Measurements from ENCODE around the gene GALNT2.

The GALNT2 gene

DNA sequence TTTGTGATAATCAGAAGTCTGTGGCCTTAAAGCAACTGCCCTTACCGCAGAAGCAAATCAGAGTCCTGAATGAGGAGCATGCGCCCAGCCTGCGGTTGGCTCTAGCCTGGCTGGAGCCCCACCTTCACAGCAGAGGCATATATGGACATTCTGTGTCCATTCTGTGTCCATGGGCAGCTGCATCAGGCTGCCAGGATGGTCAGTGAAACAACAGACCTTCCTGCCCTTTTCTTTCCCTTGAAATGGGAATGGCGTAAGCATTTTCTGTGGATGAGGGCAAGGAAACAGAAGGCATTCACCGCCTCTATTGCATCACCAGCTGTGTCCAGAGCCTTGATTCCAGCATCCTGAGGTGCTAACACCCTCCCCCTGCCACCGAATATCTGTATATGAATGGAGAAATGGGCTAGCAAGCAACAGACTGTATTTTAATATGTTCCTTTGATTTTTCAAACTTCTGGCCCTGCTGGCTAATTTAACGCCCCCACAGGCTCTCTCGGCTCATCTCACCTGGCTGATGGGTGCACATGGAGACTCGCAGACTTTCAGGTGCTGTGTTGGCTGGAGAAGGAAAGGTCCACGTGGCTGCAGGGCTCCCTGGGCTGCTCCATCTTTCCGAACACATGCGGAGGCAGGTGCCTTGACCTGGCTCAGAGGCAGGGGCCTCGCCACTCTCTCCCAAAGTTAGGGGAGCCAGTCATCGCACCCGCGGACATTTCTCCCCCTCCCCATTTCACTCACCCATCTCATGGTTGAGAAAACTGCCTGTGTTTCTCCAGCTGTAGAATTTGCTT is 159.2 kb downstream of the GALNT2 start:
- H3K4me1 ChIP-seq (ENCODE audit: control insufficient read depth in 2 of 2, insufficient read depth in 1 of 2, low read depth in 1 of 2, low read length in 2 of 2): peaks cover 5 to 10% of the 10 kb centered on the region in 2 donors
- DNase-seq (ENCODE audit: low spot score): no peak
- no peaks in the 10 kb centered on the region for H3K9me3 ChIP-seq (replicated peaks in 1 of 2; ENCODE audit: control insufficient read depth in 2 of 2, insufficient read depth in 1 of 2, low read depth in 1 of 2, low read length in 2 of 2)
- no peak overlapping the region for H2BK12ac ChIP-seq (ENCODE audit: low read length)
- no peak overlapping the region for H4K91ac ChIP-seq (ENCODE audit: low read depth, low read length, poor library complexity)
- H2BK5ac ChIP-seq (ENCODE audit: low read length): no peak overlapping the region
- no peak overlapping the region for H2BK15ac ChIP-seq (ENCODE audit: low read length)
- peaks cover 4% of the 10 kb centered on the region for H3K79me1 ChIP-seq (ENCODE audit: low read depth, low read length)
- H2BK120ac ChIP-seq (ENCODE audit: low read depth, low read length): no peak overlapping the region
- no peak overlapping the region for H3K23ac ChIP-seq (ENCODE audit: low read depth, low read length, poor library complexity)
- no peaks in the 10 kb centered on the region for H3K27me3 ChIP-seq (ENCODE audit: control insufficient read depth in 3 of 3, insufficient read depth in 3 of 3, low read depth in 1 of 3, low read length in 3 of 3)
- no peak overlapping the region for H2AK5ac ChIP-seq (ENCODE audit: low read depth, low read length)
- no peak overlapping the region for H3K27ac ChIP-seq (replicated peaks; ENCODE audit: low read length)
- H3K36me3 ChIP-seq (replicated peaks in 1 of 2; ENCODE audit: control insufficient read depth in 2 of 2, insufficient read depth in 2 of 2, low read length in 2 of 2): peaks cover 0 to 1% of the 10 kb centered on the region in 2 donors
- WGBS, 2 donors (ENCODE audit: extremely low coverage in 2 of 2, insufficient read length in 2 of 2, insufficient replicate concordance in 1 of 2): no CpG with 5 or more reads among the region's 16 CpGs
- no peak overlapping the region for H3K18ac ChIP-seq (ENCODE audit: low read length)
- no peak overlapping the region for H4K8ac ChIP-seq (ENCODE audit: low read depth, low read length)
- no peak overlapping the region for H3K9ac ChIP-seq (ENCODE audit: low read depth, low read length, poor library complexity)
- H2AFZ ChIP-seq (ENCODE audit: low read length): no peak overlapping the region
- H3K4me2 ChIP-seq (ENCODE audit: insufficient read depth, low read length, poor library complexity, severe bottlenecking): no peak overlapping the region
- H3K14ac ChIP-seq (ENCODE audit: low read length): no peak overlapping the region
- H3K4me3 ChIP-seq (ENCODE audit: low read length in 2 of 2): no peak overlapping the region
- H3K4ac ChIP-seq (ENCODE audit: low read length): no peak overlapping the region

DNA sequence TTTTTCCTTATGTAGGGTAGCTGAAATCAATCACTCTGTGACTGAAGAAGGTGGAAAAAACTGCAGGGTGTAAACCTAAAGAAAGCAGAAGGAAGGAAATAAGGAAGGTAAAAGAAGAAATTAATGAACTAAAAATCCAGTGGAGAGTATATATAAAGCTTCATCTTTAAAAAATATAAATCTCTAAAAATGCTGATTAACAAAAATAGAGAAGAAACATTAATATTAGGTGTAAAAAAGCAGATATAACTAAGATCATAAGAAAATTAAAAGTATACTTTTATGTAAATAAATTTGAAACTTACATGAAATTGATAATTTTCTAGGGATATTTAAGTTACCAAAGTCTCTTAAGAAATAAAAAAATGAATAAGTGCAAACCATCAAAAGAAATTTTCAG is 159.8 kb downstream of the GALNT2 start:
- no peak overlapping the region for H2BK5ac ChIP-seq (ENCODE audit: low read length)
- H2AFZ ChIP-seq (ENCODE audit: low read length): no peak overlapping the region
- H2BK15ac ChIP-seq (ENCODE audit: low read length): no peak overlapping the region
- no peak overlapping the region for H3K4me2 ChIP-seq (ENCODE audit: insufficient read depth, low read length, poor library complexity, severe bottlenecking)
- H3K4me1 ChIP-seq (ENCODE audit: control insufficient read depth in 2 of 2, insufficient read depth in 1 of 2, low read depth in 1 of 2, low read length in 2 of 2): peaks cover 5 to 16% of the 10 kb centered on the region in 2 donors
- H3K79me1 ChIP-seq (ENCODE audit: low read depth, low read length): peaks cover 4% of the 10 kb centered on the region
- H3K36me3 ChIP-seq (replicated peaks in 1 of 2; ENCODE audit: control insufficient read depth in 2 of 2, insufficient read depth in 2 of 2, low read length in 2 of 2): peaks cover 0 to 1% of the 10 kb centered on the region in 2 donors
- H3K4ac ChIP-seq (ENCODE audit: low read length): no peak overlapping the region
- H3K27me3 ChIP-seq (ENCODE audit: control insufficient read depth in 3 of 3, insufficient read depth in 3 of 3, low read depth in 1 of 3, low read length in 3 of 3): no peaks in the 10 kb centered on the region
- H2BK120ac ChIP-seq (ENCODE audit: low read depth, low read length): no peak overlapping the region
- H4K8ac ChIP-seq (ENCODE audit: low read depth, low read length): no peak overlapping the region
- H3K27ac ChIP-seq (replicated peaks; ENCODE audit: low read length): no peak overlapping the region
- H4K91ac ChIP-seq (ENCODE audit: low read depth, low read length, poor library complexity): no peak overlapping the region
- no peak overlapping the region for H3K4me3 ChIP-seq (ENCODE audit: low read length in 2 of 2)
- H3K14ac ChIP-seq (ENCODE audit: low read length): no peak overlapping the region
- H3K9ac ChIP-seq (ENCODE audit: low read depth, low read length, poor library complexity): no peak overlapping the region
- no peak overlapping the region for H2AK5ac ChIP-seq (ENCODE audit: low read depth, low read length)
- no peak for DNase-seq (ENCODE audit: low spot score)
- no peak overlapping the region for H3K18ac ChIP-seq (ENCODE audit: low read length)
- no peaks in the 10 kb centered on the region for H3K9me3 ChIP-seq (replicated peaks in 1 of 2; ENCODE audit: control insufficient read depth in 2 of 2, insufficient read depth in 1 of 2, low read depth in 1 of 2, low read length in 2 of 2)
- no peak overlapping the region for H2BK12ac ChIP-seq (ENCODE audit: low read length)
- no peak overlapping the region for H3K23ac ChIP-seq (ENCODE audit: low read depth, low read length, poor library complexity)

DNA sequence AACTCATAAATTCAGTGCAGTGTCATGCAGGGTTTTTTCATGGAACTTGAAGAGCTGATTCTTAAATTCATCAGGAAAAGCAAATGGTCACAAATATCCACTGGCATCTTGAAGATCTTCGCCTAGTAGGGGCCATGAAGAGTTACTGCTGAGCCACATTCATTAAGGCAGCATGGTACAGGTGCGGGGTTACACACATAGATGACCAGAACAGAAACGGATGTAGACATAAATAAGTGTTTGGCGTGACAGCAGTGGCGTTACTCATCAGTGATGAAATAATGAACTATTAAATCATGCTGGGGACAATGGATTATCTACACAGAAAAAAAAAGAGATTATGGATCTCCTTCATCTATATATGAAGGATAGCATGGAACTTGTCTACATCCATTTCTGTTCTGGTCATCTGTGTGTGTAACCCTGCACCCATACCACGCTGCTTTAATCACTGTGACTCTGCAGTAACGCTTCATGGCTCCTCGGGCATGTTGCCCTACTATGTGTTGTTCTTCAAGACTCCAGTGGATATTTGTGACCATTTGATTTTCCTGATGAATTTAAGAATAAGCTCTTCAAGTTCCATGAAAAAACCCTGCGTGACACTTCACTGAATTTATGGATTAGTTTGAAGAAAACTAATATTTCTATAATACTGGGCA is 161.3 kb downstream of the GALNT2 start:
- H2AFZ ChIP-seq (ENCODE audit: low read length): no peak overlapping the region
- DNase-seq (ENCODE audit: low spot score): no peak
- WGBS, 2 donors (ENCODE audit: extremely low coverage in 2 of 2, insufficient read length in 2 of 2, insufficient replicate concordance in 1 of 2): no CpG with 5 or more reads among the region's 9 CpGs

DNA sequence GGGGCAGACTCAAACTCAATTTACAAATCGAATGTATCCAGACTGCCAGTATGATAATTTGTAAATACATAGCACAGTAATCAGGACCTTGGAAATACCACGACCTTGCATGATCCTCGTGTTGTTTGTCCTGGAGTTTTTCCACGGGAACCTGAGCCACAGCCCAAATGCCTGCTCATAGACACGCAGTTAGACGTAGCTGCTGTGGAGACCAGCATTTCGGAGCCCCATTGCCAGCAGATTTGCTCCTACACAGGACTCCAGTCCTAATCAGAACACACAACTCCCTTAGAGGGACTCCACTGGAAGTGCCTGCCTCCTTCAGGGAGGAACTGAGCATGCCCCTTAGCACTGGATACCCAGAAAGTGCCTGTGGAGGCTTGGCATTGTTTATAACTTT is 163.2 kb downstream of the GALNT2 start:
- Histone ChIP-seq H3K18ac (ENCODE audit: low read length) (no peak overlapping the region), H2AFZ (ENCODE audit: low read length) (no peak overlapping the region), H3K36me3 (replicated peaks in 1 of 2; ENCODE audit: control insufficient read depth in 2 of 2, insufficient read depth in 2 of 2, low read length in 2 of 2) (peaks cover 0 to 1% of the 10 kb centered on the region in 2 donors), H2BK120ac (ENCODE audit: low read depth, low read length) (no peak overlapping the region), H3K27me3 (ENCODE audit: control insufficient read depth in 3 of 3, insufficient read depth in 3 of 3, low read depth in 1 of 3, low read length in 3 of 3) (no peaks in the 10 kb centered on the region), H3K79me1 (ENCODE audit: low read depth, low read length) (peaks cover 4% of the 10 kb centered on the region), H4K8ac (ENCODE audit: low read depth, low read length) (no peak overlapping the region), H3K27ac (replicated peaks; ENCODE audit: low read length) (no peak overlapping the region), H3K23ac (ENCODE audit: low read depth, low read length, poor library complexity) (no peak overlapping the region), H2BK12ac (ENCODE audit: low read length) (no peak overlapping the region), H2BK5ac (ENCODE audit: low read length) (no peak overlapping the region), H3K9ac (ENCODE audit: low read depth, low read length, poor library complexity) (no peak overlapping the region), H3K4me1 (ENCODE audit: control insufficient read depth in 2 of 2, insufficient read depth in 1 of 2, low read depth in 1 of 2, low read length in 2 of 2) (peaks cover 4 to 17% of the 10 kb centered on the region in 2 donors), H3K14ac (ENCODE audit: low read length) (no peak overlapping the region), H2BK15ac (ENCODE audit: low read length) (no peak overlapping the region), H3K4me3 (ENCODE audit: low read length in 2 of 2) (no peak overlapping the region), H2AK5ac (ENCODE audit: low read depth, low read length) (no peak overlapping the region), H3K4ac (ENCODE audit: low read length) (no peak overlapping the region), H3K4me2 (ENCODE audit: insufficient read depth, low read length, poor library complexity, severe bottlenecking) (no peak overlapping the region), H3K9me3 (replicated peaks in 1 of 2; ENCODE audit: control insufficient read depth in 2 of 2, insufficient read depth in 1 of 2, low read depth in 1 of 2, low read length in 2 of 2) (no peaks in the 10 kb centered on the region), H4K91ac (ENCODE audit: low read depth, low read length, poor library complexity) (no peak overlapping the region)
- no peak for DNase-seq (ENCODE audit: low spot score)
- WGBS, 2 donors (ENCODE audit: extremely low coverage in 2 of 2, insufficient read length in 2 of 2, insufficient replicate concordance in 1 of 2): no CpG with 5 or more reads among the region's 7 CpGs

More for the DNA sequence above, 161.3 kb downstream of the GALNT2 start:
- no peak overlapping the region for H3K9ac ChIP-seq (ENCODE audit: low read depth, low read length, poor library complexity)
- no peak overlapping the region for H2BK12ac ChIP-seq (ENCODE audit: low read length)
- no peak overlapping the region for H2BK15ac ChIP-seq (ENCODE audit: low read length)
- no peaks in the 10 kb centered on the region for H3K27me3 ChIP-seq (ENCODE audit: control insufficient read depth in 3 of 3, insufficient read depth in 3 of 3, low read depth in 1 of 3, low read length in 3 of 3)
- no peak overlapping the region for H3K18ac ChIP-seq (ENCODE audit: low read length)
- H4K91ac ChIP-seq (ENCODE audit: low read depth, low read length, poor library complexity): no peak overlapping the region
- no peak overlapping the region for H2BK5ac ChIP-seq (ENCODE audit: low read length)
- H4K8ac ChIP-seq (ENCODE audit: low read depth, low read length): no peak overlapping the region
- peaks cover 5 to 17% of the 10 kb centered on the region in 2 donors for H3K4me1 ChIP-seq (ENCODE audit: control insufficient read depth in 2 of 2, insufficient read depth in 1 of 2, low read depth in 1 of 2, low read length in 2 of 2)
- H3K27ac ChIP-seq (replicated peaks; ENCODE audit: low read length): no peak overlapping the region
- no peak overlapping the region for H2BK120ac ChIP-seq (ENCODE audit: low read depth, low read length)
- H3K9me3 ChIP-seq (replicated peaks in 1 of 2; ENCODE audit: control insufficient read depth in 2 of 2, insufficient read depth in 1 of 2, low read depth in 1 of 2, low read length in 2 of 2): no peaks in the 10 kb centered on the region
- H3K79me1 ChIP-seq (ENCODE audit: low read depth, low read length): peaks cover 4% of the 10 kb centered on the region
- no peak overlapping the region for H3K4me3 ChIP-seq (ENCODE audit: low read length in 2 of 2)
- H2AK5ac ChIP-seq (ENCODE audit: low read depth, low read length): no peak overlapping the region
- no peak overlapping the region for H3K4ac ChIP-seq (ENCODE audit: low read length)
- H3K14ac ChIP-seq (ENCODE audit: low read length): no peak overlapping the region
- H3K23ac ChIP-seq (ENCODE audit: low read depth, low read length, poor library complexity): no peak overlapping the region
- no peak overlapping the region for H3K4me2 ChIP-seq (ENCODE audit: insufficient read depth, low read length, poor library complexity, severe bottlenecking)
- peaks cover 0 to 1% of the 10 kb centered on the region in 2 donors for H3K36me3 ChIP-seq (replicated peaks in 1 of 2; ENCODE audit: control insufficient read depth in 2 of 2, insufficient read depth in 2 of 2, low read length in 2 of 2)

Data from neuronal stem cell (in vitro differentiated cells).